Measurements from ENCODE around the gene PDE7B. TPM values are rescaled to one million over a fixed set of nuclear protein-coding genes. Genes with fewer than 3 reads are reported as not detected.

Gene PDE7B
- total and polyA plus RNA-seq, 9 of the 15 experiments (the other 6 are each of a cell fraction or from before 2014, with no cell fraction given), result 0.01 TPM; not detected in 8

GRCh38 chr6:136153707-136154375 is 302.3 kb downstream of the PDE7B start (continued):
- TF ChIP-seq GMEB1 (CRISPR knock-in tag; IDR thresholded peaks at IDR 0.05) (no peak), TEAD2 (tag; IDR thresholded peaks at IDR 0.05) (no peak), SAP30 (IDR thresholded peaks at IDR 0.05; ENCODE audit: borderline replicate concordance, insufficient read depth, low read depth, low read length, poor library complexity, severe bottlenecking) (no peak), BRCA1 (IDR thresholded peaks at IDR 0.05) (no peak), BRCA1 (CRISPR knock-in tag; IDR thresholded peaks at IDR 0.05) (no peak), E2F8 (IDR thresholded peaks at IDR 0.05; ENCODE audit: low read depth, partially characterized antibody) (no peak), ZNF436 (CRISPR knock-in tag; IDR thresholded peaks at IDR 0.05) (no peak), GATA2 (CRISPR knock-in tag; IDR thresholded peaks at IDR 0.05) (no peak), HDAC2 (IDR thresholded peaks at IDR 0.05) (no peak), ZNF197 (CRISPR knock-in tag; IDR thresholded peaks at IDR 0.05; ENCODE audit: low read depth) (no peak)
